ENCODE measurements around the gene ABCC2. TPM values are rescaled to one million over a fixed set of nuclear protein-coding genes. Genes with fewer than 3 reads are reported as not detected.

ABCC2 gene
- total and polyA plus RNA-seq, 2 donors (not counting 1 experiment from before 2014, with no cell fraction given), result 0.17 to 0.66 TPM

GRCh38 chr10:99827936-99828335 is 45.5 kb downstream of the ABCC2 start:
- no peak overlapping the region for H3K9ac ChIP-seq (ENCODE audit: insufficient read depth, low read length)
- no peaks in the 10 kb centered on the region for H3K4me1 ChIP-seq (ENCODE audit: control insufficient read depth, extremely low read depth, insufficient read depth, low read length)
- no peaks in the 10 kb centered on the region for H4K20me1 ChIP-seq (ENCODE audit: control insufficient read depth, extremely low read depth, insufficient read depth, low read length)
- TF ChIP-seq EZH2 (IDR thresholded peaks at IDR 0.05; ENCODE audit: low read length, missing control alignments), result no peak
- no peaks in the 10 kb centered on the region for H3K9me3 ChIP-seq (ENCODE audit: control insufficient read depth, insufficient read depth, low read depth, low read length)
- no peak overlapping the region for H2AFZ ChIP-seq (ENCODE audit: low read length)
- no peaks in the 10 kb centered on the region for H3K36me3 ChIP-seq (ENCODE audit: control insufficient read depth, insufficient read depth, low read length)
- H3K4me3 ChIP-seq (replicated peaks in 1 of 4; ENCODE audit: control extremely low read depth in 1 of 4, insufficient read depth in 1 of 4, low read depth in 3 of 4, low read length in 4 of 4), result no peak overlapping the region
- peak; percentile 32 to 71 for DNase-seq (ENCODE audit: low read depth in 2 of 2)
- H3K27ac ChIP-seq (ENCODE audit: insufficient read depth, low read length), result no peak overlapping the region
- no peaks in the 10 kb centered on the region for H3K27me3 ChIP-seq (ENCODE audit: control insufficient read depth, insufficient read depth, low read length)
- H3K79me2 ChIP-seq (ENCODE audit: control insufficient read depth, insufficient read depth, low read length), result no peaks in the 10 kb centered on the region
- H3K4me2 ChIP-seq (ENCODE audit: extremely low read depth, insufficient read depth, low read length), result no peak overlapping the region

GRCh38 chr10:99828464-99828863 is 46.0 kb downstream of the ABCC2 start:
- Histone ChIP-seq H3K4me2 (ENCODE audit: extremely low read depth, insufficient read depth, low read length) (no peak overlapping the region), H3K4me1 (ENCODE audit: control insufficient read depth, extremely low read depth, insufficient read depth, low read length) (no peaks in the 10 kb centered on the region), H3K4me3 (replicated peaks in 1 of 4; ENCODE audit: control extremely low read depth in 1 of 4, insufficient read depth in 1 of 4, low read depth in 3 of 4, low read length in 4 of 4) (no peak overlapping the region), H4K20me1 (ENCODE audit: control insufficient read depth, extremely low read depth, insufficient read depth, low read length) (no peaks in the 10 kb centered on the region), H3K79me2 (ENCODE audit: control insufficient read depth, insufficient read depth, low read length) (no peaks in the 10 kb centered on the region), H3K36me3 (ENCODE audit: control insufficient read depth, insufficient read depth, low read length) (no peaks in the 10 kb centered on the region), H3K9me3 (ENCODE audit: control insufficient read depth, insufficient read depth, low read depth, low read length) (no peaks in the 10 kb centered on the region), H3K27ac (ENCODE audit: insufficient read depth, low read length) (no peak overlapping the region), H2AFZ (ENCODE audit: low read length) (no peak overlapping the region), H3K9ac (ENCODE audit: insufficient read depth, low read length) (no peak overlapping the region), H3K27me3 (ENCODE audit: control insufficient read depth, insufficient read depth, low read length) (no peaks in the 10 kb centered on the region)
- no peak for DNase-seq (ENCODE audit: low read depth in 2 of 2)
- no peak for TF ChIP-seq EZH2 (IDR thresholded peaks at IDR 0.05; ENCODE audit: low read length, missing control alignments)
- TF ChIP-seq, protein P1, sequence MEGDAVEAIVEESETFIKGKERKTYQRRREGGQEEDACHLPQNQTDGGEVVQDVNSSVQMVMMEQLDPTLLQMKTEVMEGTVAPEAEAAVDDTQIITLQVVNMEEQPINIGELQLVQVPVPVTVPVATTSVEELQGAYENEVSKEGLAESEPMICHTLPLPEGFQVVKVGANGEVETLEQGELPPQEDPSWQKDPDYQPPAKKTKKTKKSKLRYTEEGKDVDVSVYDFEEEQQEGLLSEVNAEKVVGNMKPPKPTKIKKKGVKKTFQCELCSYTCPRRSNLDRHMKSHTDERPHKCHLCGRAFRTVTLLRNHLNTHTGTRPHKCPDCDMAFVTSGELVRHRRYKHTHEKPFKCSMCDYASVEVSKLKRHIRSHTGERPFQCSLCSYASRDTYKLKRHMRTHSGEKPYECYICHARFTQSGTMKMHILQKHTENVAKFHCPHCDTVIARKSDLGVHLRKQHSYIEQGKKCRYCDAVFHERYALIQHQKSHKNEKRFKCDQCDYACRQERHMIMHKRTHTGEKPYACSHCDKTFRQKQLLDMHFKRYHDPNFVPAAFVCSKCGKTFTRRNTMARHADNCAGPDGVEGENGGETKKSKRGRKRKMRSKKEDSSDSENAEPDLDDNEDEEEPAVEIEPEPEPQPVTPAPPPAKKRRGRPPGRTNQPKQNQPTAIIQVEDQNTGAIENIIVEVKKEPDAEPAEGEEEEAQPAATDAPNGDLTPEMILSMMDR (conservative IDR thresholded peaks at IDR 0.05 in 1 of 2, IDR thresholded peaks at IDR 0.05 in 1 of 2; ENCODE audit: low read depth in 1 of 2, low read length in 2 of 2), result no peak

DNA sequence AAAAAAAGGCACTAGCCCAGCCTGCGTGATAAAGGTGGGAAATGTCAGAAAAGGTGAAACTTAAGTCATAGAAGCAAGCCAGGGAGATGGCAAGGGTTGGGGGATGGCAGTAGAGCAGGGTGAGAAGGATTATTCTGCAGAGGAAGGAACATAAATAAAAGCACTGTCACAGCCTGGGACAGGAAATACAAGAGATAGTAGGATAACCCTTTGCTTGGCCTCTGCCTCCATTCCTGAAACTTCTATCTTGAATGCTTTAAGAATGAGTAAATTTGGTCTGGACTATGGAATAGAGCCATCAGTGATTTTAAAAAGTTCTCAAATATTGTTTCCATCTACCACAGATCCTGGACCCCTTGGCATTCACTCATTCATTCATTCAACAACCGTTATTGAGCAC is 50.0 kb downstream of the ABCC2 start:
- Histone ChIP-seq H3K79me2 (ENCODE audit: control insufficient read depth, insufficient read depth, low read length) (no peaks in the 10 kb centered on the region), H2AFZ (ENCODE audit: low read length) (no peak overlapping the region), H3K27me3 (ENCODE audit: control insufficient read depth, insufficient read depth, low read length) (no peaks in the 10 kb centered on the region), H3K4me1 (ENCODE audit: control insufficient read depth, extremely low read depth, insufficient read depth, low read length) (peaks cover 5% of the 10 kb centered on the region), H4K20me1 (ENCODE audit: control insufficient read depth, extremely low read depth, insufficient read depth, low read length) (no peaks in the 10 kb centered on the region), H3K9ac (ENCODE audit: insufficient read depth, low read length) (no peak overlapping the region), H3K9me3 (ENCODE audit: control insufficient read depth, insufficient read depth, low read depth, low read length) (no peaks in the 10 kb centered on the region), H3K4me2 (ENCODE audit: extremely low read depth, insufficient read depth, low read length) (no peak overlapping the region), H3K4me3 (replicated peaks in 1 of 4; ENCODE audit: control extremely low read depth in 1 of 4, insufficient read depth in 1 of 4, low read depth in 3 of 4, low read length in 4 of 4) (no peak overlapping the region), H3K36me3 (ENCODE audit: control insufficient read depth, insufficient read depth, low read length) (no peaks in the 10 kb centered on the region), H3K27ac (ENCODE audit: insufficient read depth, low read length) (no peak overlapping the region)
- no peak for TF ChIP-seq EZH2 (IDR thresholded peaks at IDR 0.05; ENCODE audit: low read length, missing control alignments)
- TF ChIP-seq, protein P1 (conservative IDR thresholded peaks at IDR 0.05 in 1 of 2, IDR thresholded peaks at IDR 0.05 in 1 of 2; ENCODE audit: low read depth in 1 of 2, low read length in 2 of 2), result no peak
- no peak for DNase-seq (ENCODE audit: low read depth in 2 of 2)
